Small intestine (tissue), 7 donors: Measurements from ENCODE around the gene NF2. TPM values are rescaled to one million over a fixed set of nuclear protein-coding genes. Genes with fewer than 3 reads are reported as not detected.
A peak's percentile ranks its signal among the peaks of the same experiment; 100 is the strongest.

Experiments used
- DNase-seq, 2 donors: peaks; one replicate each; pipeline versions ENCODE4 v3.0.0 to v3.0.0-alpha.2; 2013
- FAIRE-seq: peaks from 2 replicates; lab custom pipeline; 2012; peaks lifted over from hg19 to GRCh38; lab: Jason Lieb, UNC
- H3K27ac ChIP-seq, 3 donors: one replicate each; pipeline ENCODE4 v1.5.1; 2013; ENCODE audit warnings: low read length in 2 of 3, mild to moderate bottlenecking in 2 of 3, control low read depth in 1 of 3, inconsistent platforms in 1 of 3, low read depth in 1 of 3, moderate library complexity in 1 of 3
- H3K27me3 ChIP-seq, 3 donors: one replicate each; pipeline ENCODE4 v1.6.1; 2013; ENCODE audit warnings: low read length in 3 of 3, inconsistent platforms in 1 of 3; ENCODE audit not compliant: control insufficient read depth in 3 of 3, insufficient read depth in 3 of 3
- H3K36me3 ChIP-seq, 3 donors: one replicate each; pipeline ENCODE4 v1.6.1; 2013; ENCODE audit warnings: low read length in 3 of 3, inconsistent platforms in 1 of 3, low read depth in 1 of 3, mild to moderate bottlenecking in 1 of 3, moderate library complexity in 1 of 3; ENCODE audit not compliant: control insufficient read depth in 3 of 3, insufficient read depth in 2 of 3
- H3K4me1 ChIP-seq, 3 donors: one replicate each; pipeline ENCODE4 v1.6.1; 2013; ENCODE audit warnings: low read length in 2 of 3, inconsistent platforms in 1 of 3, low read depth in 1 of 3, mild to moderate bottlenecking in 1 of 3, moderate library complexity in 1 of 3; ENCODE audit not compliant: control insufficient read depth in 3 of 3, insufficient read depth in 2 of 3
- H3K4me3 ChIP-seq, 3 donors: one replicate each; pipeline ENCODE4 v1.5.1; 2013; ENCODE audit warnings: low read length in 3 of 3, control low read depth in 1 of 3, inconsistent platforms in 1 of 3, low read depth in 1 of 3, mild to moderate bottlenecking in 1 of 3, moderate library complexity in 1 of 3
- H3K9me3 ChIP-seq, 2 donors: one replicate each; pipeline ENCODE4 v1.6.1; 2013; ENCODE audit warnings: low read depth in 1 of 2, low read length in 1 of 2; ENCODE audit not compliant: control insufficient read depth in 2 of 2, insufficient read depth in 1 of 2
- WGBS, 3 donors: extraction: QIAGEN DNeasy Blood & Tissue Kit; methylation state at CpG; one replicate each; pipeline ENCODE4 v1.1.7; 2013; 5-methylcytosine and 5-hydroxymethylcytosine counted together
- polyA plus RNA-seq, 4 donors: library from polyadenylated mRNA; stranded (reverse) in 3 of 4; unstranded in 1 of 4; fragments of 200-250 nt in 3 of 4; fragments of 120-200 nt in 1 of 4; gene quantifications; one replicate each; pipeline versions ENCODE4 v1.2.1 to v1.2.3, GENCODE V29; 2013
- donor health status: healthy with polysubstance abuse.
- donor health status: control.
- donor health status: control.
- donor health status: Bipolar disorder and iron deficiency.
- donor health status: healthy.

NF2 gene
- polyA plus RNA-seq, 4 donors = 6.5 to 14.7 (median 9.8) TPM

DNA sequence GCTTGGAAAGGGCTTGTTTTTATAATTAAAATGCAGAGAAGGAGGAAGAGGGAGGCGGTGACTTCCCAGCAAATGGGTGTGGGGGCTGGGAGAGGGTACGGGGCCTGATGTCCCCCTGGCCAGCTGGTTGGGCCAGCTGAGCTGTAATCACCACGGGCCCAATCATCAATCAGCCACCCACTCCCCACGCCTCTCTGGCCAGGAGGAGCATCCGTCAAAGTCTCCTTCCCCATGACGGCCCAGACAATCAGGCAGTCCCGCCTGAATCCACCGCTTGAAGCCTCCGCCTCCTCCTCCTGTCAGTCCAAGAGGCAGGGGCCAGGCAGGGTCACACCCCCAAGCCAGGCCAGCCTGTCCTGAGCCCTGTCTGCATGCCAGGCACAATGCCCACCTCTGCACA lies 103.1 kb downstream of the NF2 start:
- H3K4me1 ChIP-seq = peaks cover 0 to 27% (median 0%) of the 10 kb centered on the region in 3 donors
- peaks cover 0 to 56% (median 0%) of the 10 kb centered on the region in 3 donors for H3K27me3 ChIP-seq
- 47 to 57% (median 52%) methylated on average over 7 to 9 of the region's 9 CpGs for WGBS, 3 donors
- no peak overlapping the region for H3K27ac ChIP-seq
- no peaks in the 10 kb centered on the region for H3K9me3 ChIP-seq
- FAIRE-seq (no peak), DNase-seq (no peak)
- H3K4me3 ChIP-seq = no peak overlapping the region
- no peaks in the 10 kb centered on the region for H3K36me3 ChIP-seq

GRCh38 chr22:29707010-29707409 lies 103.6 kb downstream of the NF2 start:
- H3K27ac ChIP-seq = no peak overlapping the region
- peaks cover 0 to 50% (median 0%) of the 10 kb centered on the region in 3 donors for H3K27me3 ChIP-seq
- H3K9me3 ChIP-seq = no peaks in the 10 kb centered on the region
- no peaks in the 10 kb centered on the region for H3K36me3 ChIP-seq
- WGBS, 3 donors = 49 to 64% (median 61%) methylated on average over 16 to 18 of the region's 18 CpGs
- no peak for FAIRE-seq
- DNase-seq = no peak
- H3K4me1 ChIP-seq = peaks cover 0 to 23% (median 0%) of the 10 kb centered on the region in 3 donors
- no peak overlapping the region for H3K4me3 ChIP-seq

DNA sequence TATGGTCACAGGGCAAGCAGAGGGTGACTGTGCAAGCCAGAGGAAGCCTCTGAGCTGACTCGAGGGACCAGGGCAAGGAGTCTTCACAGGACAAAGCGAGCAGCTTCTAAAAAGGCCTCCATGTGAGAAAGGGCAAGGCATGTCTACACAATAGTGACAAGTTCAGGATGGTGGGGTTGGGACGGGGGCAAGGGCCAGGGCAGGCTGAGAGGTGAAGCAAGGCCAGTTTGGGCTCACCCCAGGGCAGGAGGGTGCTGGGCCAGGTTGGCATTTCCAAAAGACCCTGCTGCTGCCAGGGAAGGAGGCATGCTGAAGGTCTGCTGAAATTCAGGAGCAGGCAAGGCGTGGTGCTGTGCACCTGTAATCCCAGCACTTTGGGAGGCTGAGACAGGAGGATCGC lies 104.0 kb downstream of the NF2 start:
- WGBS, 3 donors = 80 to 88% (median 85%) methylated on average over 5 of the region's 5 CpGs
- H3K9me3 ChIP-seq = no peaks in the 10 kb centered on the region
- H3K27me3 ChIP-seq = peaks cover 0 to 50% (median 0%) of the 10 kb centered on the region in 3 donors
- peaks cover 0 to 18% (median 0%) of the 10 kb centered on the region in 3 donors for H3K4me1 ChIP-seq
- no peak overlapping the region for H3K4me3 ChIP-seq
- no peak overlapping the region for H3K27ac ChIP-seq
- DNase-seq (no peak), FAIRE-seq (no peak)
- H3K36me3 ChIP-seq = no peaks in the 10 kb centered on the region

DNA sequence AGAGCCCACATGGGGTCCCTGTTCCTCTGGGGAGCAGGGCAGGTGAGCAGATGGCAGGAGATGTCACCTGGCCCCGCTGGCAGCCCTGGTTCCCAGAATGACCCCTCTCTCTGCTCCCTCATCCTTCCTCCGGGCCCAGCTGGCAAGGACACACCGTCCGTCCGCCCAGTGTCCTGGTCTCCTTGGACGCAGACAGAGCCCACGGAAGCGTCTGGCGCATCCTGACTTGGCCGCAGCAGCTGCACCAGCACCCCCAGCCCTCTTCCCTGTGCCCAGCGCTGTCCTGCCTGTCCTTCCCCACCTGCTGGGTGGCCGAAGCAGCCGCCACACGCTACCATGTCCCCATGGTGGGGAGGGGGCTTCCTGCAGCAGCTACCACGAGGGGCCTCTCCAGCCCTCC lies 106.8 kb downstream of the NF2 start:
- Histone ChIP-seq H3K27ac (no peak overlapping the region), H3K36me3 (no peaks in the 10 kb centered on the region), H3K4me1 (no peaks in the 10 kb centered on the region), H3K9me3 (no peaks in the 10 kb centered on the region), H3K27me3 (peaks cover 0 to 42% (median 0%) of the 10 kb centered on the region in 3 donors), H3K4me3 (no peak overlapping the region)
- FAIRE-seq (no peak), DNase-seq (no peak)
- 81 to 87% (median 82%) methylated on average over 13 to 15 of the region's 15 CpGs for WGBS, 3 donors

GRCh38 chr22:29710922-29711593 lies 107.6 kb downstream of the NF2 start:
- 33 to 64% (median 50%) methylated on average over 15 to 18 of the region's 18 CpGs for WGBS, 3 donors
- no peak for FAIRE-seq
- H3K4me1 ChIP-seq = no peaks in the 10 kb centered on the region
- DNase-seq = peak in 1 of 2 donors; percentile 40
- H3K27me3 ChIP-seq = peaks cover 0 to 47% (median 0%) of the 10 kb centered on the region in 3 donors
- no peaks in the 10 kb centered on the region for H3K9me3 ChIP-seq
- H3K4me3 ChIP-seq = no peak overlapping the region
- H3K27ac ChIP-seq = no peak overlapping the region
- H3K36me3 ChIP-seq = no peaks in the 10 kb centered on the region

DNA sequence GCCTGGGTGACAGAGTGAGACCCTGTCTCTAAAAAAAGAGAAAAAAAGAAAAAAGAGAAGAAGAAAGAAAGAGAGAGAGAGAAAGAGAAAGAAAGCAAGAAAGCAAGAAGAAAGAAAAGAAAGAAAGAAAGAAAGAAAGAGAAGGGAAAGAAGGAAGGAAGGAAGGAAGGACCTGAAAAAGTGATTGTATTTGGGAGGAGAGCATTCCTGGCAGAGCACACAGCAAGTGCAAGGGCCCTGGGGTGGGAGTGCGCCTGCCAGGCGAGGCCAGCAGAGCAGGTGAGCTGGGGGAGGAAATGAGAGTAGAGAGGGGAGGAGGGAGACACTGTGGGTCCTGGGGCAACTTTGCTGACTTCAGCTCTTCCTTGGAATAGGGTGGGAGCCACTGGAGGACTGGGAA lies 108.7 kb downstream of the NF2 start:
- Histone ChIP-seq H3K9me3 (no peaks in the 10 kb centered on the region), H3K27ac (no peak overlapping the region), H3K27me3 (peaks cover 0 to 41% (median 0%) of the 10 kb centered on the region in 3 donors), H3K4me3 (no peak overlapping the region), H3K36me3 (no peaks in the 10 kb centered on the region), H3K4me1 (no peaks in the 10 kb centered on the region)
- 74 to 81% (median 80%) methylated on average over 2 of the region's 2 CpGs for WGBS, 3 donors
- no peak for DNase-seq
- no peak for FAIRE-seq

- Histone ChIP-seq H3K27ac (no peak overlapping the region), H3K27me3 (peaks cover 0 to 49% (median 2%) of the 10 kb centered on the region in 3 donors), H3K36me3 (no peaks in the 10 kb centered on the region), H3K4me3 (no peak overlapping the region), H3K4me1 (no peaks in the 10 kb centered on the region), H3K9me3 (no peaks in the 10 kb centered on the region)
- WGBS, 3 donors = 37 to 54% (median 49%) methylated on average over 8 of the region's 8 CpGs
- FAIRE-seq = no peak
- no peak for DNase-seq
Observed at GRCh38 chr22:29713156-29713727, 109.8 kb downstream of the NF2 start.

DNA sequence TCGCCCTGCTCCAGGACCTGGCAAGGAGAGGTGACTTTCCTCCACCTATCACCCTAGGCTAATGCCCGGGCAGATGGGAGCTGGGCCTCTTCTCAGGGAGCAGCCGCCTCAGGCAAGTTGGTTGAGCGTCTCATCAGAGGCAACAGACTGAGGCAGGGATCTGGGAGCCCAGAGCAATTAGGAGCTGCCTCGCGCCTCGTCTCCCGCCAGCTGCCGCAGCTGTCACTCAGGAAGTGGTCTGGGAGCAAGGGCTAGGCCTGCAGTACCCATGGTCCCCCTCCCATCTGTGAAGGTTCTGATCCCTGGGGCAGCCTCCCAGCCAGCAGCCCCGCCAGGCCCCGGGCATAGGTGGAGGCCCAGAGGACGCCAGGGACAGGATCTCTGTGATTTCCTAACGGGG lies 111.8 kb downstream of the NF2 start:
- H3K4me3 ChIP-seq = no peak overlapping the region
- WGBS, 3 donors = 59 to 70% (median 66%) methylated on average over 13 of the region's 13 CpGs
- DNase-seq (no peak), FAIRE-seq (no peak)
- no peaks in the 10 kb centered on the region for H3K9me3 ChIP-seq
- no peaks in the 10 kb centered on the region for H3K4me1 ChIP-seq
- no peaks in the 10 kb centered on the region for H3K36me3 ChIP-seq
- peaks cover 0 to 56% (median 14%) of the 10 kb centered on the region in 3 donors for H3K27me3 ChIP-seq
- no peak overlapping the region for H3K27ac ChIP-seq
